Ishikawa (cell line): ENCODE results near the gene PRKCH.

Source experiments
- CEBPB ChIP-seq: IDR thresholded peaks from 2 replicates; pipeline ENCODE4 v1.6.1; 2012
- CREB1 ChIP-seq: IDR thresholded peaks from 2 replicates; pipeline ENCODE4 v1.6.1; 2012; ENCODE audit warnings: low read depth
- EGR1 ChIP-seq: IDR thresholded peaks from 2 replicates; pipeline ENCODE4 v1.6.1; 2012
- EP300 ChIP-seq: IDR thresholded peaks from 2 replicates; pipeline ENCODE4 v1.6.1; 2012; ENCODE audit warnings: borderline replicate concordance
- FOXM1 ChIP-seq: IDR thresholded peaks from 2 replicates; pipeline ENCODE4 v1.6.1; 2012; ENCODE audit warnings: low read depth, borderline replicate concordance
- NFIC ChIP-seq: IDR thresholded peaks from 2 replicates; pipeline ENCODE4 v1.6.1; 2012
- RAD21 ChIP-seq: IDR thresholded peaks from 2 replicates; pipeline ENCODE4 v1.6.1; 2012; ENCODE audit warnings: low read depth
- TAF1 ChIP-seq: IDR thresholded peaks from 2 replicates; pipeline ENCODE4 v1.6.1; 2012; ENCODE audit warnings: low read depth, mild to moderate bottlenecking
- TCF12 ChIP-seq: IDR thresholded peaks from 2 replicates; pipeline ENCODE4 v1.6.1; 2012; ENCODE audit warnings: low read depth
- TEAD4 ChIP-seq: IDR thresholded peaks from 2 replicates; pipeline ENCODE4 v1.6.1; 2012
- YY1 ChIP-seq: IDR thresholded peaks from 2 replicates; pipeline ENCODE4 v1.6.1; 2012; ENCODE audit warnings: low read depth
- ZBTB7A ChIP-seq: IDR thresholded peaks from 2 replicates; pipeline ENCODE4 v1.6.1; 2012; ENCODE audit warnings: low read depth
- TF ChIP-seq, protein P1 (sequence below): IDR thresholded peaks from 2 replicates; pipeline ENCODE4 v1.6.1; 2012
- TF ChIP-seq, protein P2 (sequence below): IDR thresholded peaks from 2 replicates; pipeline ENCODE4 v1.6.1; 2012; ENCODE audit warnings: low read depth, mild to moderate bottlenecking
- TF ChIP-seq, protein P3 (sequence below): IDR thresholded peaks from 2 replicates; pipeline ENCODE4 v1.6.1; 2012

The PRKCH gene

DNA sequence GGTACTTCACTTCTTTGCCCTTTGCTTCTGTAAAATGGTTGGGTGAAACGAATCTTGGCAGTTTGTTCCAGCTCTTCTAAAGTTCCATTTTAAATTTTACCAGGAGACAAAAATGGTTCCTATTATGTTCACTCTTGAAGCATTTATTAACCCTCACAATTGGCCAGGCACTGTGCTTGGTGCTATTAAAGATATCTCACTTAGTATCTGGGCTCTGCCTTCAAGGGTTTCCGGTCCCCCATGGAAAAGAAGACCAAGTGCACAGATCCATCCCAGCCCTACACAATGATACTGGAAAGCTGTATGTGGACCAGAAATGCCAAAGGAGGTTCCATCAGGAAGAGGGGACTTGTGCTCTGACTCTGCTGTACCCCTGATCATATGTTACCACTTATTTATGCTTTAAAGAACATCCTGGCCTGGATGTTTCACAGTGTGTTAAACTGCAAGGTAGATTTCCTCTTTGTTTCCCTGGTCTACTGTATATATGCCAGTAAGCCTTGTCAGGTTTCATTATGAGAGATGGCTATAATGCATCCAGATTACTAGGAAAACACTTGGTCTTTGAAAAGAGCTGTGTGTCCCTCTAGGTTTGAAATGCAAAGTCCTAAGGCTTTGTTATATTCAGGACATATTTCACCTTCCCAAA lies 154.8 kb downstream of the PRKCH start:
- TF ChIP-seq CREB1 (no peak), NFIC (no peak), TEAD4 (no peak), YY1 (no peak), EP300 (no peak), TAF1 (no peak), RAD21 (no peak), ZBTB7A (no peak), TCF12 (no peak), CEBPB (no peak), EGR1 (no peak), FOXM1 (no peak)
- TF ChIP-seq, protein P1, sequence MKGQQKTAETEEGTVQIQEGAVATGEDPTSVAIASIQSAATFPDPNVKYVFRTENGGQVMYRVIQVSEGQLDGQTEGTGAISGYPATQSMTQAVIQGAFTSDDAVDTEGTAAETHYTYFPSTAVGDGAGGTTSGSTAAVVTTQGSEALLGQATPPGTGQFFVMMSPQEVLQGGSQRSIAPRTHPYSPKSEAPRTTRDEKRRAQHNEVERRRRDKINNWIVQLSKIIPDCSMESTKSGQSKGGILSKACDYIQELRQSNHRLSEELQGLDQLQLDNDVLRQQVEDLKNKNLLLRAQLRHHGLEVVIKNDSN, result no peak
- TF ChIP-seq, protein P2, sequence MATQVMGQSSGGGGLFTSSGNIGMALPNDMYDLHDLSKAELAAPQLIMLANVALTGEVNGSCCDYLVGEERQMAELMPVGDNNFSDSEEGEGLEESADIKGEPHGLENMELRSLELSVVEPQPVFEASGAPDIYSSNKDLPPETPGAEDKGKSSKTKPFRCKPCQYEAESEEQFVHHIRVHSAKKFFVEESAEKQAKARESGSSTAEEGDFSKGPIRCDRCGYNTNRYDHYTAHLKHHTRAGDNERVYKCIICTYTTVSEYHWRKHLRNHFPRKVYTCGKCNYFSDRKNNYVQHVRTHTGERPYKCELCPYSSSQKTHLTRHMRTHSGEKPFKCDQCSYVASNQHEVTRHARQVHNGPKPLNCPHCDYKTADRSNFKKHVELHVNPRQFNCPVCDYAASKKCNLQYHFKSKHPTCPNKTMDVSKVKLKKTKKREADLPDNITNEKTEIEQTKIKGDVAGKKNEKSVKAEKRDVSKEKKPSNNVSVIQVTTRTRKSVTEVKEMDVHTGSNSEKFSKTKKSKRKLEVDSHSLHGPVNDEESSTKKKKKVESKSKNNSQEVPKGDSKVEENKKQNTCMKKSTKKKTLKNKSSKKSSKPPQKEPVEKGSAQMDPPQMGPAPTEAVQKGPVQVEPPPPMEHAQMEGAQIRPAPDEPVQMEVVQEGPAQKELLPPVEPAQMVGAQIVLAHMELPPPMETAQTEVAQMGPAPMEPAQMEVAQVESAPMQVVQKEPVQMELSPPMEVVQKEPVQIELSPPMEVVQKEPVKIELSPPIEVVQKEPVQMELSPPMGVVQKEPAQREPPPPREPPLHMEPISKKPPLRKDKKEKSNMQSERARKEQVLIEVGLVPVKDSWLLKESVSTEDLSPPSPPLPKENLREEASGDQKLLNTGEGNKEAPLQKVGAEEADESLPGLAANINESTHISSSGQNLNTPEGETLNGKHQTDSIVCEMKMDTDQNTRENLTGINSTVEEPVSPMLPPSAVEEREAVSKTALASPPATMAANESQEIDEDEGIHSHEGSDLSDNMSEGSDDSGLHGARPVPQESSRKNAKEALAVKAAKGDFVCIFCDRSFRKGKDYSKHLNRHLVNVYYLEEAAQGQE, result no peak
- TF ChIP-seq, protein P3, sequence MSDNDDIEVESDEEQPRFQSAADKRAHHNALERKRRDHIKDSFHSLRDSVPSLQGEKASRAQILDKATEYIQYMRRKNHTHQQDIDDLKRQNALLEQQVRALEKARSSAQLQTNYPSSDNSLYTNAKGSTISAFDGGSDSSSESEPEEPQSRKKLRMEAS, result no peak

DNA sequence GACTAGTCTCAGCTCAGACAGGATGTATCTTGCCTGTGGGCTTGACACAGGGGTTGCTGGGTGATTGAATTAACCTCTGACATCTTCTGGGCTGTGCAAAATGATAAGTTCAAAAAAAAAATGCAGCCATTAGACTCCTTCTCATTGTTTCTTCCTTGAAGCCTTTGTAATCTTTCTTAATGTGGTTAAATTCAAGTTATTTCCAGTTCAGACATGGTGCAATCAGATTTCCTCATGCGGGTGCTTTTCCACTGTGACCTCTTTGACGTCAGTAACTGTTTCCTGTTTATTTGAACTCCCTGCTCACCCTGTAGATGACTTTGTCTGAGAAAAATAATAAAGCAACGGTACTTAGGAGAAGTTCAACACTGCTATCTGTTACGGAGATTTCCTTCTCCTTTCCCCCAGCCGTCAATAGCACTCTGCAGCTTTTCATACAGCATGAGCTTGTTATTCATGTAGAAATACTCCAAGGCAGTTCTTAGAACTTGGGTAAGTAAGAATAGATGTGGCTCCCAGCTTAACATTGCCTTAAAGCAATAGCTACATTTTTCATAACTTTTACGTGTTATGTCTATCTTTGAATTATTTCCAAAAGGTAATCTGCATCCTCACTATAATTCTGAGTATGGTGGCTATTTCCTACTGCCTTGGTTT lies 155.5 kb downstream of the PRKCH start:
- TF ChIP-seq EGR1, result no peak
- TF ChIP-seq CREB1, result no peak
- no peak for TF ChIP-seq YY1
- TF ChIP-seq, protein P2, result no peak
- no peak for TF ChIP-seq EP300
- TF ChIP-seq, protein P3, result no peak
- no peak for TF ChIP-seq CEBPB
- TF ChIP-seq, protein P1, result no peak
- no peak for TF ChIP-seq ZBTB7A
- TF ChIP-seq NFIC, result no peak
- no peak for TF ChIP-seq TCF12
- no peak for TF ChIP-seq FOXM1
- TF ChIP-seq TAF1, result no peak
- TF ChIP-seq RAD21, result no peak
- TF ChIP-seq TEAD4, result no peak

DNA sequence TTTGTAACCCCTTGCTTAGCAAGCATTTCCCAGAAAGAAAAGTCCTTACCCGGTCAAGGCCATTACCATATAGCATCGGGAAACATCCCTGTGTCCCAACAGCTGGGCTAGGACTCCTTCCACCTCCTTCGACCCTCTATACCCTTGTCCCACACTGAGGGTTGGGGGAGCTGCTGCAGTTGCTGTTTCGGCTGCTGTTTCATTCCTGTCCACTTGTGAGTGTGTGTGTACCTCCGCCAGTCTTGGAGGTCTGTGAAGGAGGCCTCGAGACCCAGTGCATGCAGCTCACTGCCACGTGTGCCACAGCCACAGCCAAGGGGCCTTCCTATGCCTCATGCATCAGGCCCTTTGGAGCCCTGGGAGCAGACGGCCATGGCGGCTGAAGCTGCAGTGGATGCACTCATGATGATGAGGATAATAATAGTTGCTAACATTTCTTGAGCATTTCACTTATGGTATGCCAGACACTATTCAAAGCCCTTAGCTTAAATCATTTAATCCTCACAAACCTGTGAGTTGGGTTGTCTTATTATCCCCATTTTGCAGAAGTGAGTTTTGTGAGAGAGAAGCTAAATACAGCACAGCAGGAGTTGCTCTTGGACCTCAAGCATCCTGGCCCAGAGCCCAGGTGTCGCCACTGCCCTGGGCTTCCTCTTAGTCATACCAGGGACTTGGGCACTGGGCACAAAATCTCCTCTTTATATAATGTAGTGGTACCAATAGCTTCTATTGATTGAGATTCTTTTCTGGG lies 156.5 kb downstream of the PRKCH start:
- TF ChIP-seq FOXM1 (no peak), EP300 (no peak), TCF12 (peak; percentile 61), YY1 (0 out of 2 replicates have a peak, but pooled peaks have one; percentile 16), TAF1 (no peak), ZBTB7A (no peak), TEAD4 (peak; percentile 39; the same call in 1 of the 2 replicates), RAD21 (peak; percentile 25; the same call in 1 of the 2 replicates), NFIC (peak; percentile 87)
- TF ChIP-seq, protein P3, result no peak
- TF ChIP-seq, protein P1, result no peak
- TF ChIP-seq, protein P2, result no peak
